Measurements from ENCODE around the gene NTNG2.
"Not testable (repeated sequence)": the region's sequence is repeated elsewhere in the genome, so short reads cannot be mapped to it uniquely, and the experiment has no call there.

NTNG2 gene

GRCh38 chr9:132129535-132129934, 32.3 kb upstream of the NTNG2 start:
- no peaks in the 10 kb centered on the region for H3K36me3 ChIP-seq (ENCODE audit: control insufficient read depth, insufficient read depth, low read length)
- H3K9me3 ChIP-seq (ENCODE audit: control insufficient read depth, low read length), result no peaks in the 10 kb centered on the region
- 90 to 95% methylated on average over 11 to 12 of the region's 12 CpGs for WGBS, 2 experiments (ENCODE audit: insufficient coverage in 2 of 2)
- no peak overlapping the region for H3K4me3 ChIP-seq (ENCODE audit: extremely low read depth, insufficient read depth, low read length, poor library complexity, severe bottlenecking)
- no peaks in the 10 kb centered on the region for H3K4me1 ChIP-seq (ENCODE audit: control insufficient read depth, insufficient read depth, low read length, poor library complexity, severe bottlenecking)
- no peak overlapping the region for H3K27ac ChIP-seq (ENCODE audit: low read depth, low read length, severe bottlenecking)

- not testable (repeated sequence) for H3K36me3 ChIP-seq (ENCODE audit: control insufficient read depth, insufficient read depth, low read length); H3K4me1 ChIP-seq (ENCODE audit: control insufficient read depth, insufficient read depth, low read length, poor library complexity, severe bottlenecking); H3K4me3 ChIP-seq (ENCODE audit: extremely low read depth, insufficient read depth, low read length, poor library complexity, severe bottlenecking); H3K9me3 ChIP-seq (ENCODE audit: control insufficient read depth, low read length); H3K27ac ChIP-seq (ENCODE audit: low read depth, low read length, severe bottlenecking)
- 69 to 91% methylated on average over 4 of the region's 5 CpGs for WGBS, 2 experiments (ENCODE audit: insufficient coverage in 2 of 2)
Measured at GRCh38 chr9:132134085-132134484, 27.8 kb upstream of the NTNG2 start.

- H3K36me3 ChIP-seq (ENCODE audit: control insufficient read depth, insufficient read depth, low read length), result no peaks in the 10 kb centered on the region
- no peaks in the 10 kb centered on the region for H3K9me3 ChIP-seq (ENCODE audit: control insufficient read depth, low read length)
- no peak overlapping the region for H3K27ac ChIP-seq (ENCODE audit: low read depth, low read length, severe bottlenecking)
- WGBS, 2 experiments (ENCODE audit: insufficient coverage in 2 of 2), result 83 to 90% methylated on average over 3 to 4 of the region's 5 CpGs
- no peak overlapping the region for H3K4me3 ChIP-seq (ENCODE audit: extremely low read depth, insufficient read depth, low read length, poor library complexity, severe bottlenecking)
- no peaks in the 10 kb centered on the region for H3K4me1 ChIP-seq (ENCODE audit: control insufficient read depth, insufficient read depth, low read length, poor library complexity, severe bottlenecking)
Measured at GRCh38 chr9:132135456-132135855, 26.4 kb upstream of the NTNG2 start.

GRCh38 chr9:132136151-132136780, 25.6 kb upstream of the NTNG2 start:
- H3K36me3 ChIP-seq (ENCODE audit: control insufficient read depth, insufficient read depth, low read length), result no peaks in the 10 kb centered on the region
- H3K9me3 ChIP-seq (ENCODE audit: control insufficient read depth, low read length), result no peaks in the 10 kb centered on the region
- H3K4me1 ChIP-seq (ENCODE audit: control insufficient read depth, insufficient read depth, low read length, poor library complexity, severe bottlenecking), result no peaks in the 10 kb centered on the region
- H3K4me3 ChIP-seq (ENCODE audit: extremely low read depth, insufficient read depth, low read length, poor library complexity, severe bottlenecking), result no peak overlapping the region
- 75 to 79% methylated on average over 13 to 16 of the region's 16 CpGs for WGBS, 2 experiments (ENCODE audit: insufficient coverage in 2 of 2)
- no peak overlapping the region for H3K27ac ChIP-seq (ENCODE audit: low read depth, low read length, severe bottlenecking)

- no peaks in the 10 kb centered on the region for H3K4me1 ChIP-seq (ENCODE audit: control insufficient read depth, insufficient read depth, low read length, poor library complexity, severe bottlenecking)
- no peaks in the 10 kb centered on the region for H3K9me3 ChIP-seq (ENCODE audit: control insufficient read depth, low read length)
- peak overlapping the region; percentile 71 for H3K27ac ChIP-seq (ENCODE audit: low read depth, low read length, severe bottlenecking)
- H3K36me3 ChIP-seq (ENCODE audit: control insufficient read depth, insufficient read depth, low read length), result no peaks in the 10 kb centered on the region
- peak overlapping the region; percentile 1 for H3K4me3 ChIP-seq (ENCODE audit: extremely low read depth, insufficient read depth, low read length, poor library complexity, severe bottlenecking)
- WGBS, 2 experiments (ENCODE audit: insufficient coverage in 2 of 2), result 5 to 11% methylated on average over 15 of the region's 24 CpGs
Measured at GRCh38 chr9:132141344-132141947, 20.4 kb upstream of the NTNG2 start.

GRCh38 chr9:132141948-132142594, 19.8 kb upstream of the NTNG2 start:
- Histone ChIP-seq H3K36me3 (ENCODE audit: control insufficient read depth, insufficient read depth, low read length) (no peaks in the 10 kb centered on the region), H3K4me3 (ENCODE audit: extremely low read depth, insufficient read depth, low read length, poor library complexity, severe bottlenecking) (peak overlapping the region; percentile 1), H3K4me1 (ENCODE audit: control insufficient read depth, insufficient read depth, low read length, poor library complexity, severe bottlenecking) (no peaks in the 10 kb centered on the region), H3K9me3 (ENCODE audit: control insufficient read depth, low read length) (no peaks in the 10 kb centered on the region), H3K27ac (ENCODE audit: low read depth, low read length, severe bottlenecking) (no peak overlapping the region)
- 60 to 69% methylated on average over 5 to 7 of the region's 12 CpGs for WGBS, 2 experiments (ENCODE audit: insufficient coverage in 2 of 2)

- H3K4me1 ChIP-seq (ENCODE audit: control insufficient read depth, insufficient read depth, low read length, poor library complexity, severe bottlenecking), result no peaks in the 10 kb centered on the region
- H3K9me3 ChIP-seq (ENCODE audit: control insufficient read depth, low read length), result no peaks in the 10 kb centered on the region
- H3K4me3 ChIP-seq (ENCODE audit: extremely low read depth, insufficient read depth, low read length, poor library complexity, severe bottlenecking), result no peak overlapping the region
- H3K36me3 ChIP-seq (ENCODE audit: control insufficient read depth, insufficient read depth, low read length), result no peaks in the 10 kb centered on the region
- no peak overlapping the region for H3K27ac ChIP-seq (ENCODE audit: low read depth, low read length, severe bottlenecking)
- 71 to 74% methylated on average over 9 of the region's 9 CpGs for WGBS, 2 experiments (ENCODE audit: insufficient coverage in 2 of 2)
Measured at GRCh38 chr9:132142924-132143323, 18.9 kb upstream of the NTNG2 start.

- 56 to 83% methylated on average over 6 of the region's 6 CpGs for WGBS, 2 experiments (ENCODE audit: insufficient coverage in 2 of 2)
- Histone ChIP-seq H3K36me3 (ENCODE audit: control insufficient read depth, insufficient read depth, low read length) (no peaks in the 10 kb centered on the region), H3K9me3 (ENCODE audit: control insufficient read depth, low read length) (no peaks in the 10 kb centered on the region), H3K4me3 (ENCODE audit: extremely low read depth, insufficient read depth, low read length, poor library complexity, severe bottlenecking) (no peak overlapping the region), H3K27ac (ENCODE audit: low read depth, low read length, severe bottlenecking) (no peak overlapping the region), H3K4me1 (ENCODE audit: control insufficient read depth, insufficient read depth, low read length, poor library complexity, severe bottlenecking) (no peaks in the 10 kb centered on the region)
Measured at GRCh38 chr9:132143359-132143758, 18.5 kb upstream of the NTNG2 start.

GRCh38 chr9:132144708-132145365, 17.0 kb upstream of the NTNG2 start:
- Histone ChIP-seq H3K4me3 (ENCODE audit: extremely low read depth, insufficient read depth, low read length, poor library complexity, severe bottlenecking) (no peak overlapping the region), H3K36me3 (ENCODE audit: control insufficient read depth, insufficient read depth, low read length) (no peaks in the 10 kb centered on the region), H3K27ac (ENCODE audit: low read depth, low read length, severe bottlenecking) (no peak overlapping the region), H3K9me3 (ENCODE audit: control insufficient read depth, low read length) (no peaks in the 10 kb centered on the region), H3K4me1 (ENCODE audit: control insufficient read depth, insufficient read depth, low read length, poor library complexity, severe bottlenecking) (no peaks in the 10 kb centered on the region)
- 89 to 95% methylated on average over 6 to 7 of the region's 10 CpGs for WGBS, 2 experiments (ENCODE audit: insufficient coverage in 2 of 2)

- H3K36me3 ChIP-seq (ENCODE audit: control insufficient read depth, insufficient read depth, low read length), result no peaks in the 10 kb centered on the region
- WGBS, 2 experiments (ENCODE audit: insufficient coverage in 2 of 2), result 90 to 95% methylated on average over 12 of the region's 12 CpGs
Measured at GRCh38 chr9:132146039-132146438, 15.8 kb upstream of the NTNG2 start.

More at GRCh38 chr9:132146039-132146438, 15.8 kb upstream of the NTNG2 start:
- no peaks in the 10 kb centered on the region for H3K4me1 ChIP-seq (ENCODE audit: control insufficient read depth, insufficient read depth, low read length, poor library complexity, severe bottlenecking)
- no peak overlapping the region for H3K4me3 ChIP-seq (ENCODE audit: extremely low read depth, insufficient read depth, low read length, poor library complexity, severe bottlenecking)
- H3K9me3 ChIP-seq (ENCODE audit: control insufficient read depth, low read length), result no peaks in the 10 kb centered on the region
- no peak overlapping the region for H3K27ac ChIP-seq (ENCODE audit: low read depth, low read length, severe bottlenecking)

Measured in mesodermal cell (in vitro differentiated cells).